DND-41 (cell line): ENCODE data around the gene PEAK1.

Source experiments
- ATAC-seq: fragments of 200-7000 bp; cut with Tn5 transposase; 3 replicates; pipeline ENCODE4 v1.9.1; 2021; ENCODE audit warnings: low read depth; ENCODE audit not compliant: insufficient read depth
- DNase-seq: peaks from one replicate; pipeline ENCODE4 v3.0.0-alpha.2; 2020
- H2AFZ ChIP-seq: 2 replicates; pipeline ENCODE4 v1.6.0; 2012; ENCODE audit warnings: low read depth, low read length
- H3K27ac ChIP-seq: 2 replicates; pipeline ENCODE4 v1.5.1; 2012; ENCODE audit warnings: low read length, inconsistent platforms
- H3K27me3 ChIP-seq: fragments of 200-600 bp; sonication (generic); 2 replicates; pipeline ENCODE4 v1.6.0; 2012; ENCODE audit warnings: low read length, mild to moderate bottlenecking, inconsistent platforms; ENCODE audit not compliant: insufficient read depth, poor library complexity
- H3K36me3 ChIP-seq: 2 replicates; pipeline ENCODE4 v1.5.1; 2012; ENCODE audit warnings: low read length, inconsistent platforms; ENCODE audit not compliant: insufficient read depth
- H3K4me1 ChIP-seq: 2 replicates; pipeline ENCODE4 v1.5.1; 2012; ENCODE audit warnings: mild to moderate bottlenecking, low read length; ENCODE audit not compliant: insufficient read depth
- H3K4me2 ChIP-seq: 2 replicates; pipeline ENCODE4 v1.6.0; 2012; ENCODE audit warnings: mild to moderate bottlenecking, moderate library complexity, low read length, inconsistent platforms; ENCODE audit not compliant: insufficient read depth
- H3K4me3 ChIP-seq, 2 experiments: fragments of 200-600 bp in 1 of 2; shearing (Covaris generic) in 1 of 2; 2 replicates each; pipeline ENCODE4 v1.5.1; 2012 to 2016; ENCODE audit warnings: inconsistent platforms in 2 of 2, low read length in 2 of 2, mild to moderate bottlenecking in 2 of 2, low read depth in 1 of 2, moderate library complexity in 1 of 2
- H3K79me2 ChIP-seq: 2 replicates; pipeline ENCODE4 v1.6.0; 2012; ENCODE audit warnings: low read length, inconsistent platforms; ENCODE audit not compliant: insufficient read depth
- H3K9ac ChIP-seq: 2 replicates; pipeline ENCODE4 v1.6.0; 2012; ENCODE audit warnings: low read depth, mild to moderate bottlenecking, inconsistent platforms, low read length, moderate library complexity
- H3K9me3 ChIP-seq: 2 replicates; pipeline ENCODE4 v1.5.1; 2012; ENCODE audit warnings: low read length, moderate library complexity, mild to moderate bottlenecking, inconsistent platforms; ENCODE audit not compliant: insufficient read depth, severe bottlenecking
- H4K20me1 ChIP-seq: 2 replicates; pipeline ENCODE4 v1.6.0; 2012; ENCODE audit warnings: low read length; ENCODE audit not compliant: insufficient read depth
- CTCF ChIP-seq: IDR thresholded peaks from 2 replicates; pipeline ENCODE4 v1.5.1; 2012; ENCODE audit warnings: borderline replicate concordance, low read length, moderate library complexity, mild to moderate bottlenecking; ENCODE audit not compliant: poor library complexity, severe bottlenecking; ENCODE audit errors: extremely low read depth
- EZH2 ChIP-seq: IDR thresholded peaks from 3 replicates; pipeline ENCODE4 v1.6.1; 2012; ENCODE audit warnings: borderline replicate concordance, low read depth, mild to moderate bottlenecking, moderate library complexity, low read length, inconsistent platforms; ENCODE audit not compliant: severe bottlenecking

Gene PEAK1

GRCh38 chr15:77418391-77418965, 1.4 kb downstream of the PEAK1 start:
- peak overlapping the region; percentile 66 for H3K9ac ChIP-seq
- TF ChIP-seq CTCF: no peak
- no peak for TF ChIP-seq EZH2
- no peak overlapping the region; the same call in 1 of the 2 replicates for H2AFZ ChIP-seq
- DNase-seq (no peak), ATAC-seq (no peak)
- peak overlapping the region; percentile 68 for H3K4me2 ChIP-seq
- H3K9me3 ChIP-seq: no peaks in the 10 kb centered on the region
- no peak overlapping the region; the same call in 1 of the 2 replicates for H3K27ac ChIP-seq
- H3K27me3 ChIP-seq: no peaks in the 10 kb centered on the region
- H3K79me2 ChIP-seq: peaks cover 81% of the 10 kb centered on the region
- peak overlapping the region; percentile 48 to 81; a peak in 3 of 4 replicates for H3K4me3 ChIP-seq
- no peaks in the 10 kb centered on the region; the same call in 1 of the 2 replicates for H3K36me3 ChIP-seq
- peaks cover 7% of the 10 kb centered on the region; the same call in 1 of the 2 replicates for H4K20me1 ChIP-seq
- H3K4me1 ChIP-seq: peaks cover 45% of the 10 kb centered on the region

GRCh38 chr15:77417602-77418001, 2.3 kb downstream of the PEAK1 start:
- no peaks in the 10 kb centered on the region for H3K27me3 ChIP-seq
- no peak overlapping the region for H3K27ac ChIP-seq
- H3K4me2 ChIP-seq: peak overlapping the region; percentile 30; the same call in 1 of the 2 replicates
- H3K9me3 ChIP-seq: no peaks in the 10 kb centered on the region
- H3K9ac ChIP-seq: no peak overlapping the region
- H3K4me1 ChIP-seq: peaks cover 38% of the 10 kb centered on the region
- peaks cover 7% of the 10 kb centered on the region; the same call in 1 of the 2 replicates for H4K20me1 ChIP-seq
- TF ChIP-seq CTCF (no peak), EZH2 (no peak)
- no peak for DNase-seq
- H2AFZ ChIP-seq: no peak overlapping the region
- H3K36me3 ChIP-seq: no peaks in the 10 kb centered on the region; the same call in 1 of the 2 replicates
- peaks cover 80% of the 10 kb centered on the region for H3K79me2 ChIP-seq
- ATAC-seq: no peak
- H3K4me3 ChIP-seq: no peak overlapping the region

GRCh38 chr15:77416954-77417353, 3.0 kb downstream of the PEAK1 start:
- H3K27ac ChIP-seq: no peak overlapping the region
- H3K9me3 ChIP-seq: no peaks in the 10 kb centered on the region
- H2AFZ ChIP-seq: no peak overlapping the region
- no peak overlapping the region for H3K4me2 ChIP-seq
- DNase-seq: no peak
- H3K4me3 ChIP-seq: no peak overlapping the region
- TF ChIP-seq EZH2: no peak
- TF ChIP-seq CTCF: no peak
- H3K9ac ChIP-seq: no peak overlapping the region
- peaks cover 81% of the 10 kb centered on the region for H3K79me2 ChIP-seq
- H4K20me1 ChIP-seq: peaks cover 7% of the 10 kb centered on the region; the same call in 1 of the 2 replicates
- no peak for ATAC-seq
- H3K27me3 ChIP-seq: no peaks in the 10 kb centered on the region
- H3K36me3 ChIP-seq: no peaks in the 10 kb centered on the region; the same call in 1 of the 2 replicates
- H3K4me1 ChIP-seq: peaks cover 33% of the 10 kb centered on the region
